HG02852 (cell line): ENCODE measurements around the gene METTL24.

Experiments
- ATAC-seq: cut with Tn5 transposase; IDR thresholded peaks from one replicate; pipeline ENCODE4 v1.9.1; 2021; ENCODE audit warnings: mild to moderate bottlenecking, moderate library complexity; ENCODE audit not compliant: unreplicated experiment

METTL24 gene

DNA sequence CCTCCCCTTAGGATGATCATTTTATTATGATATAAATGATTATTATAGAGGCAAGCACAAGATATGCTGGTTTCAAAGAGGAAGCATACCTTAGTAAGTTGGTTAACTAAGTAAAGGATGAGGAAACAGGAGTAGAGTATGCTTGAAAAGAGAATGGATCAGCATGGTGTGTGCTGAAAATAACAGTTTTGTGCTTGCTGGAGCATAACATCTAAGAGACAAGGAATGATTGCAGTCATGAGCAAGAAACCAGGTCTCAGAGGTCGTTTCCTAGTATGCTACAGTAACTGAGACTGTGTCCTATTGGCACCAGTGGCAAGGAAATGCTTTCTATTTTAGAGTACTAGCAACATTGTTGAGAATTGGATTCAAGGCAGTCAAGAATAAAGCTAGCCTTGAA, 143.8 kb downstream of the METTL24 start:
- ATAC-seq, result no peak

GRCh38 chr6:110211753-110212152, 146.4 kb downstream of the METTL24 start:
- ATAC-seq, result no peak

GRCh38 chr6:110207652-110208051, 150.5 kb downstream of the METTL24 start:
- ATAC-seq, result no peak

- no peak for ATAC-seq
These were observed 156.8 kb downstream of the METTL24 start for GRCh38 chr6:110201151-110201884.

DNA sequence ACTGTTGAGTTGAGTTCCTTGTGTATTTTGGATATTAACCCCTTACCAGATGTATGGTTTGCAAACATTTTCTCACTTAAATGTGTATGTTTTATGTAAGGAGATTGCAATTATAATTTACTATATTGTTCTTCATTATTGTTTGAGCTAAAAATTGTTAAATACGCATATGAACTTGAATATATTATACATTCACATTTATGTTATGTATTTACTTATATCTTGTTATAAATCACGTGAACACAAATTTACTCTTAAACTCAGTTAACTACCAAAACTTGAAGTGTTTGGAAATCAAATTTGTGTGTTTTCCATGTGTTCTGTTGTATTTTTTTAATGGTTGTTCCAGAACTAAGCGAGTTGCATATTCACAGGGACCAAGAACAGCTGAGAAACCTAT, 159.6 kb downstream of the METTL24 start:
- no peak for ATAC-seq

DNA sequence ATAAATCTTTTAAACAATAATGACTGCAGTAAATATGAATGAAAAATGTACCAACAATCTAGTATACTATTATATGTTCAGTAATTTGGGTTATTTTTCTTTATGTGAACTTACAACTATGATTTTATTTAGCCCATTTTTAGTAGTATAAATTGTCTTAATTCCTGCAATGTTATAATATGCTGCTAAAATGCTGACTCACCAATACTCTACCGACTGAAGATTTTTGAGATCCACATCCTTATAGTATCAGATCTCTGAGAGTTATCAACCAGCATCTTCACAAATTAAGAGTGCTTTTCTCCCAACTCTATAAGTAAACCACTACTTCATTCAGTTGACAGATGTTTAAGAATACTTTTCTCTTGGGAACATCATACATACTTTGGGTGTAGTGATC, 161.3 kb downstream of the METTL24 start:
- ATAC-seq, result no peak

GRCh38 chr6:110195639-110196038, 162.5 kb downstream of the METTL24 start:
- no peak for ATAC-seq
